GM19372 (cell line): ENCODE results near the gene MMRN1.

ENCODE experiments used
- ATAC-seq: cut with Tn5 transposase; IDR thresholded peaks from one replicate; pipeline ENCODE4 v1.9.1; 2021; ENCODE audit warnings: mild to moderate bottlenecking, low read depth, moderate library complexity; ENCODE audit not compliant: unreplicated experiment

MMRN1 gene

DNA sequence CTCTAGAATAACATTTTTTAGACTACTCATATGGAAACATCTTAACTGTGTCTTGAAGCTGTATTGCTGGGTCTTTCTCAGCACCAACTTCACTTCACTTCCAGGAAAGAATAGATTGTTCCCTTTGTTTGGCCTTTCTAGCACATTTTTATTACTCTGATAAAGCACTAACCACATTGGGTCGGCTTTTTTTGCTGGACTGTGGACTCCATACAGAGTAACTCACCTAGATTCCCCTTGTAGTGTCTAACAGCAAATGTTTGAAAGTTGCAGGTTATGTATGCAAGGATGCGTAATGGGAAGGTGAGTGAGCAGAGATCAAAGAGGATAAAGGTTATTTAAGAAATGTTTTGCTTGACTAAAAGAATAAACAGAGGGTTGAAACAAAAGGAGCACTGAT lies 101.2 kb downstream of the MMRN1 start:
- no peak for ATAC-seq

DNA sequence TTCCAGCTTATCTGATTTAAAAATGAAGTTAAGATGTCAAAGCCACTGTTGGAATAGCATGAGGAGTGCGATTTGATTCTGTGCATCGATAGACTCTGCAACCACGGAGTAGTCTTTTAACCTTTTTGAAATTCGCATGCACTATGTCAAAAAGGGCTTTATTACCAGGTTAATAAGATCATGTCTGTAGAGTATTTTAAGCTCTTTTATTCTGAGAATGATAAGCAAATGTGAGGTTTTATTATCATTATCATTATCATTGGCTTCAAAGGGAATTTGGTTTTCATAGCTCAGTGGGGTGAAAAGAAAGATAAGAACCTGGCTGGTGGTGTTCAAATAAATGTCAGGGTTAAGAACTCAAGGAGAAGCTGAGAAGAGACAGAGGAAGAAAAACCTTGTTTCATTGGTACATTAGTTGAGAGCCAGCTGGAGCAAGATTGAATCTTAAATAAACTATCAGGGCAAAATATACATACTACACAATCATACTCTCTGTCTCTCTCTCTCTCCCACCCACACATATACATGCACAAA lies 102.6 kb downstream of the MMRN1 start:
- no peak for ATAC-seq

DNA sequence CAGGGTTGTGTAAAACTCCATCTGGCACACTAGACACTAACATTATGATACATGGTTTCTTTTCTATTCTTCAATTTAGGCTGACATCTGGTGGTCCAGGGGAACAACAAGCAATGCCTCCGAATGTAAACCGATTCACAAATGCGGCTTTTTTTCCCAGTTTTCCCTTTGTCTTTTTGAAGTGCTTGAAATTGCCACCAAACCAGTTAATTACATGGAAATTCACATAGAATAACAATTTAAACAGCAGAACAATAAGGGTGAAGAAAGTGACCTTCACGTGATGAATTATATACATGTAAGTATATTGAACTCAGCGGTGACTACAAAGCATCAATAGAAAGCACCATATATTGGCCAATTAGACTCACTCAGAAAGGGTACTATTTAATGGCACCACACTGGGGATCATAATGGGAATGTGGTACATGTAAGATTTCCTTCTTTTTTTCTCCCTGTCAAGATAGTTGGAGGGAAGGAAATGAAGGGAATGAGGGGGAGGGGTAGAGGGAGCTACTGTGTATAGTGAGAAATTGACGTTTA lies 103.9 kb downstream of the MMRN1 start:
- no peak for ATAC-seq

DNA sequence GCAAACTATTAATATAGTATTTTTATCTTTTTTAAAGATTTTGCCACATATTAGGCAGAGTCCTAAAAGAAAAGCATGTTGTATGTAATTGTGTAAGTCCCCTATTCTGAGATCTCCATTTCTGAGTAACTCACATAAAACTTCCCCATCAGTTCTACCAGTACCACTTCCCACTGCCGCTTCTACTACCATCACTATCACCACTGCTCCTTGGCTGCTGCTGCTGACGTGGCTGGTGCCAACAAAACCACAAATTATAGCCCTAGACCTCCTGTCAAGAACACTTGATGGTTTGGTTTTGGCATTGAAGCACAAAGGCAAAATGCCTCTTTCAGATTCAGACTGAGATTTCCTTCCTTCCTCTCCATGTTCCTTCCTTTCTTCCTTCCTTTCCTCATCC lies 106.4 kb downstream of the MMRN1 start:
- no peak for ATAC-seq

GRCh38 chr4:90002441-90003062 lies 107.9 kb downstream of the MMRN1 start:
- no peak for ATAC-seq
